ENCODE data around the gene GP1BB. TPM values are rescaled to one million over a fixed set of nuclear protein-coding genes. Genes with fewer than 3 reads are reported as not detected.

Gene GP1BB
- total RNA-seq, 2 donors from 2014 or later, result 0.48 to 0.62 TPM

- no peaks in the 10 kb centered on the region for H3K9me3 Mint-ChIP-seq
- 20 to 40% methylated on average over 13 to 44 of the region's 44 CpGs for WGBS, 2 experiments (ENCODE audit: insufficient coverage in 1 of 2, insufficient read length in 1 of 2)
- H3K27ac Mint-ChIP-seq, result no peak overlapping the region
- peaks cover 12% of the 10 kb centered on the region for H3K36me3 Mint-ChIP-seq (ENCODE audit: low read depth)
- Histone ChIP-seq H3K4me1 (ENCODE audit: control insufficient read depth, insufficient read depth, low read length) (no peaks in the 10 kb centered on the region), H3K27me3 (ENCODE audit: control insufficient read depth, insufficient read depth, low read length, poor library complexity, severe bottlenecking) (peaks cover 96% of the 10 kb centered on the region), H3K9me3 (ENCODE audit: control insufficient read depth, low read length) (no peaks in the 10 kb centered on the region), H3K36me3 (ENCODE audit: control insufficient read depth, insufficient read depth, low read length) (no peaks in the 10 kb centered on the region), H3K9ac (ENCODE audit: extremely low read depth, low read length, poor library complexity, severe bottlenecking) (no peak overlapping the region), H3K4me3 (ENCODE audit: low read length) (no peak overlapping the region), H3K27ac (ENCODE audit: low read depth, low read length) (no peak overlapping the region)
- no peak for TF ChIP-seq CTCF (conservative IDR thresholded peaks at IDR 0.05)
- no peak for DNase-seq
- peaks cover 5% of the 10 kb centered on the region for H3K4me1 Mint-ChIP-seq
- H3K27me3 Mint-ChIP-seq (ENCODE audit: insufficient read depth), result peaks cover 78% of the 10 kb centered on the region
- H3K4me3 Mint-ChIP-seq, result no peak overlapping the region
Measured at GRCh38 chr22:19721330-19722177, 1.8 kb upstream of the GP1BB start.

GRCh38 chr22:19722178-19722981 lies 959 bp upstream of the GP1BB start:
- Mint-ChIP-seq H3K36me3 (ENCODE audit: low read depth) (peaks cover 12% of the 10 kb centered on the region), H3K9me3 (no peaks in the 10 kb centered on the region), H3K4me3 (no peak overlapping the region), H3K27ac (no peak overlapping the region), H3K27me3 (ENCODE audit: insufficient read depth) (peaks cover 81% of the 10 kb centered on the region), H3K4me1 (peaks cover 5% of the 10 kb centered on the region)
- H3K9ac ChIP-seq (ENCODE audit: extremely low read depth, low read length, poor library complexity, severe bottlenecking), result no peak overlapping the region
- no peak for TF ChIP-seq CTCF (conservative IDR thresholded peaks at IDR 0.05)
- no peaks in the 10 kb centered on the region for H3K36me3 ChIP-seq (ENCODE audit: control insufficient read depth, insufficient read depth, low read length)
- no peak overlapping the region for H3K4me3 ChIP-seq (ENCODE audit: low read length)
- H3K9me3 ChIP-seq (ENCODE audit: control insufficient read depth, low read length), result no peaks in the 10 kb centered on the region
- H3K27ac ChIP-seq (ENCODE audit: low read depth, low read length), result no peak overlapping the region
- WGBS, 2 experiments (ENCODE audit: insufficient coverage in 1 of 2, insufficient read length in 1 of 2), result 10 to 19% methylated on average over 15 to 60 of the region's 60 CpGs
- no peaks in the 10 kb centered on the region for H3K4me1 ChIP-seq (ENCODE audit: control insufficient read depth, insufficient read depth, low read length)
- DNase-seq, result peak; percentile 69
- H3K27me3 ChIP-seq (ENCODE audit: control insufficient read depth, insufficient read depth, low read length, poor library complexity, severe bottlenecking), result peaks cover 98% of the 10 kb centered on the region

- 15 to 28% methylated on average over 12 to 15 of the region's 15 CpGs for WGBS, 2 experiments (ENCODE audit: insufficient coverage in 1 of 2, insufficient read length in 1 of 2)
- Histone ChIP-seq H3K27ac (ENCODE audit: low read depth, low read length) (no peak overlapping the region), H3K36me3 (ENCODE audit: control insufficient read depth, insufficient read depth, low read length) (no peaks in the 10 kb centered on the region), H3K9ac (ENCODE audit: extremely low read depth, low read length, poor library complexity, severe bottlenecking) (no peak overlapping the region), H3K4me3 (ENCODE audit: low read length) (no peak overlapping the region), H3K4me1 (ENCODE audit: control insufficient read depth, insufficient read depth, low read length) (no peaks in the 10 kb centered on the region), H3K27me3 (ENCODE audit: control insufficient read depth, insufficient read depth, low read length, poor library complexity, severe bottlenecking) (peaks cover 98% of the 10 kb centered on the region), H3K9me3 (ENCODE audit: control insufficient read depth, low read length) (no peaks in the 10 kb centered on the region)
- Mint-ChIP-seq H3K4me3 (peak overlapping the region; percentile 36), H3K36me3 (ENCODE audit: low read depth) (peaks cover 12% of the 10 kb centered on the region), H3K4me1 (peaks cover 5% of the 10 kb centered on the region), H3K27me3 (ENCODE audit: insufficient read depth) (peaks cover 83% of the 10 kb centered on the region), H3K9me3 (no peaks in the 10 kb centered on the region), H3K27ac (no peak overlapping the region)
- no peak for TF ChIP-seq CTCF (conservative IDR thresholded peaks at IDR 0.05)
- DNase-seq, result no peak
Measured at GRCh38 chr22:19722982-19723231, 432 bp upstream of the GP1BB start.
